Caco-2 (cell line): Measurements from ENCODE around the gene NR6A1. TPM values are rescaled to one million over a fixed set of nuclear protein-coding genes. Genes with fewer than 3 reads are reported as not detected.

ENCODE experiments used
- BruUV-seq: library from RNA; stranded (reverse); fragments of 400-500 nt; replicated peaks from 2 replicates; lab custom pipeline; 2021; lab: Mats Ljungman, UMichigan
- CTCF ChIA-PET: fragments of 300-600 bp; sonication (Branson Sonifier 250); formaldehyde crosslinking; loops from one replicate; lab custom pipeline; 2022; ENCODE audit warnings: antibody characterized with exemption; lab: Charles Lee
- POLR2A ChIA-PET: fragments of 300-600 bp; sonication (Branson Sonifier 250); formaldehyde crosslinking; loops from one replicate; lab custom pipeline; 2022; ENCODE audit warnings: antibody characterized with exemption; lab: Charles Lee
- DNase-seq, 2 experiments: peaks; one replicate each; pipeline versions ENCODE4 v3.0.0 to v3.0.0-alpha.2; 2020 to 2022
- H3K27me3 ChIP-seq: replicated peaks from 2 replicates; pipeline ENCODE4 v1.6.0; 2011; ENCODE audit warnings: low read length; ENCODE audit not compliant: control insufficient read depth, insufficient read depth
- H3K36me3 ChIP-seq: 2 replicates; pipeline ENCODE4 v1.5.1; 2011; ENCODE audit warnings: low read length; ENCODE audit not compliant: control insufficient read depth, insufficient read depth
- H3K4me1 ChIP-seq: fragments of 250-450 bp; sonication (Bioruptor Pico); 2 replicates; pipeline ENCODE4 v1.5.1; 2020; ENCODE audit warnings: mild to moderate bottlenecking
- H3K4me3 ChIP-seq: 2 replicates; pipeline ENCODE4 v1.5.1; 2011; ENCODE audit warnings: low read depth, mild to moderate bottlenecking, control low read depth, low read length
- H3K9me3 ChIP-seq: fragments of 250-450 bp; sonication (Bioruptor Pico); 2 replicates; pipeline ENCODE4 v1.5.1; 2020; ENCODE audit warnings: mild to moderate bottlenecking, moderate library complexity
- H3K27ac Mint-ChIP-seq: one replicate; pipeline ENCODE4 v1.8.0; 2022; ENCODE audit warnings: mixed read lengths; ENCODE audit not compliant: unreplicated experiment
- H3K27me3 Mint-ChIP-seq: one replicate; pipeline ENCODE4 v1.8.0; 2022; ENCODE audit warnings: mixed read lengths; ENCODE audit not compliant: insufficient read depth, unreplicated experiment
- H3K36me3 Mint-ChIP-seq: one replicate; pipeline ENCODE4 v1.8.0; 2022; ENCODE audit warnings: mild to moderate bottlenecking, mixed read lengths; ENCODE audit not compliant: insufficient read depth, unreplicated experiment
- H3K4me1 Mint-ChIP-seq: one replicate; pipeline ENCODE4 v1.8.0; 2022; ENCODE audit warnings: low read depth, mixed read lengths; ENCODE audit not compliant: unreplicated experiment
- H3K4me3 Mint-ChIP-seq: one replicate; pipeline ENCODE4 v1.8.0; 2022; ENCODE audit warnings: mild to moderate bottlenecking, moderate library complexity, mixed read lengths; ENCODE audit not compliant: unreplicated experiment
- H3K9me3 Mint-ChIP-seq: one replicate; pipeline ENCODE4 v1.8.0; 2022; ENCODE audit warnings: mixed read lengths; ENCODE audit not compliant: unreplicated experiment
- CTCF ChIP-seq, 2 experiments: fragments of 200-600 bp in 1 of 2; IDR thresholded peaks; 1 replicate in 1 of 2; 2 replicates in 1 of 2; pipeline versions ENCODE4 v1.5.1 to v1.8.0; 2011 to 2022; ENCODE audit warnings: antibody characterized with exemption in 1 of 2, control low read depth in 1 of 2, inconsistent platforms in 1 of 2, low read depth in 1 of 2, low read length in 1 of 2, mild to moderate bottlenecking in 1 of 2, moderate library complexity in 1 of 2; ENCODE audit not compliant: insufficient read depth in 1 of 2, severe bottlenecking in 1 of 2, unreplicated experiment in 1 of 2
- intact Hi-C: fragments of 100-400 bp; cut with micrococcal nuclease; formaldehyde crosslinking; loops from one replicate; pipeline ENCODE4 v1.10.0; 2022; ENCODE audit not compliant: unreplicated experiment
- total RNA-seq: library from RNA; stranded (reverse); gene quantifications from 2 replicates; pipeline ENCODE4 v1.2.3, GENCODE V29; 2022

NR6A1 gene
- total RNA-seq, 1 experiment from 2014 or later, result 33.6 TPM

DNA sequence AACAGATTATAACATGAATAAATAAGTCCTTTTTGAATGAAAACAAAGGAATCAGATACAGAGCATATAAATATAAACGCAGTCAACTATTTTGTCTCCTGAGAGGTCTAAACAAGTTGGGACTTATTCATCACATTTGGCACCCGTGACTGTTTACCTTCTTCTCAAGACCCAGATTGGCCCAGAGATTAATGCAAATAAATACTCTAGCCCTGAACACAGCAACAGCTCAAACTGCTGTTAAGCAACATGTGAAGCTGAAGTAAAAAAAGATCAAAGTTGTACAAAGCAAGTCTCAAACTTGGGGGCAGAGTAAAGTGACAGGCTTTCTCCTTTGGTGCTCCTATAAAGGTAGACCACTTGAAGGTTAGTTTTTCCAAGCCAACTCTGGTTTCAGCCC, 168.9 kb downstream of the NR6A1 start:
- H3K36me3 ChIP-seq, result no peaks in the 10 kb centered on the region
- no peak for TF ChIP-seq CTCF (IDR thresholded peaks at IDR 0.05; ENCODE audit: insufficient read depth in 1 of 2, low read depth in 1 of 2, low read length in 1 of 2, severe bottlenecking in 1 of 2, unreplicated experiment in 1 of 2)
- no peaks in the 10 kb centered on the region for H3K27me3 Mint-ChIP-seq
- no peak overlapping the region for H3K27ac Mint-ChIP-seq
- no peak overlapping the region for H3K4me3 Mint-ChIP-seq
- H3K9me3 Mint-ChIP-seq, result no peaks in the 10 kb centered on the region
- no peak overlapping the region for H3K4me3 ChIP-seq
- no peaks in the 10 kb centered on the region for H3K4me1 Mint-ChIP-seq
- intact Hi-C loops, result no loop called here
- no peaks in the 10 kb centered on the region for H3K4me1 ChIP-seq
- CTCF ChIA-PET, result interaction anchor here (0.5 kb wide), 1 partner anchor 901 kb away, joined by 3 read pairs; no protein-coding TSS in a partner anchor
- no peak for DNase-seq
- BruUV-seq, result no TSS peak
- H3K27me3 ChIP-seq, result no peaks in the 10 kb centered on the region
- H3K9me3 ChIP-seq, result no peaks in the 10 kb centered on the region
- POLR2A ChIA-PET, result no interaction called here
- peaks cover 11% of the 10 kb centered on the region for H3K36me3 Mint-ChIP-seq

- H3K27ac Mint-ChIP-seq, result no peak overlapping the region
These were observed 170.7 kb downstream of the NR6A1 start for GRCh38 chr9:124600407-124600806.

GRCh38 chr9:124599121-124599795, 171.9 kb downstream of the NR6A1 start:
- H3K4me1 Mint-ChIP-seq, result peaks cover 18% of the 10 kb centered on the region
- intact Hi-C loops, result no loop called here

More at GRCh38 chr9:124600407-124600806, 170.7 kb downstream of the NR6A1 start:
- H3K9me3 Mint-ChIP-seq, result no peaks in the 10 kb centered on the region
- BruUV-seq, result no TSS peak
- Histone ChIP-seq H3K27me3 (no peaks in the 10 kb centered on the region), H3K36me3 (no peaks in the 10 kb centered on the region), H3K4me1 (peaks cover 16% of the 10 kb centered on the region), H3K4me3 (no peak overlapping the region), H3K9me3 (no peaks in the 10 kb centered on the region)
- peaks cover 11% of the 10 kb centered on the region for H3K36me3 Mint-ChIP-seq
- intact Hi-C loops, result no loop called here
- H3K4me3 Mint-ChIP-seq, result no peak overlapping the region
- DNase-seq, result no peak
- ChIA-PET CTCF (no interaction called here), POLR2A (no interaction called here)
- H3K4me1 Mint-ChIP-seq, result peaks cover 14% of the 10 kb centered on the region
- no peak for TF ChIP-seq CTCF (IDR thresholded peaks at IDR 0.05; ENCODE audit: insufficient read depth in 1 of 2, low read depth in 1 of 2, low read length in 1 of 2, severe bottlenecking in 1 of 2, unreplicated experiment in 1 of 2)
- no peaks in the 10 kb centered on the region for H3K27me3 Mint-ChIP-seq

More at GRCh38 chr9:124599121-124599795, 171.9 kb downstream of the NR6A1 start:
- no peak for DNase-seq
- ChIA-PET CTCF (no interaction called here), POLR2A (no interaction called here)
- peaks cover 11% of the 10 kb centered on the region for H3K36me3 Mint-ChIP-seq
- H3K4me3 Mint-ChIP-seq, result no peak overlapping the region
- H3K27ac Mint-ChIP-seq, result no peak overlapping the region
- Histone ChIP-seq H3K4me1 (peaks cover 25% of the 10 kb centered on the region), H3K27me3 (no peaks in the 10 kb centered on the region), H3K9me3 (no peaks in the 10 kb centered on the region), H3K4me3 (no peak overlapping the region), H3K36me3 (no peaks in the 10 kb centered on the region)
- BruUV-seq, result no TSS peak
- TF ChIP-seq CTCF (IDR thresholded peaks at IDR 0.05; ENCODE audit: insufficient read depth in 1 of 2, low read depth in 1 of 2, low read length in 1 of 2, severe bottlenecking in 1 of 2, unreplicated experiment in 1 of 2), result no peak
- H3K27me3 Mint-ChIP-seq, result no peaks in the 10 kb centered on the region
- no peaks in the 10 kb centered on the region for H3K9me3 Mint-ChIP-seq
